A549 (cell line): ENCODE data around the gene PRKAR2B. TPM values are rescaled to one million over a fixed set of nuclear protein-coding genes. Genes with fewer than 3 reads are reported as not detected.

ENCODE experiments used
- ATAC-seq, 2 experiments: fragments of 200-7000 bp in 1 of 2; fragments of >200 bp in 1 of 2; cut with Nextera tagmentation in 1 of 2; cut with Tn5 transposase in 1 of 2; 3 replicates each; pipeline versions ENCODE4 v1.8.0 to v1.9.1; 2018 to 2020; ENCODE audit warnings: mild to moderate bottlenecking in 1 of 2, moderate library complexity in 1 of 2
- CTCF ChIA-PET: fragments of 300-600 bp; sonication (Branson Sonifier 250); formaldehyde crosslinking; extraction: SDS; loops from one replicate; lab custom pipeline; 2021; ENCODE audit warnings: antibody characterized with exemption, inconsistent platforms; lab: Yijun Ruan, JAX
- POLR2A ChIA-PET: fragments of 350-600 bp; formaldehyde crosslinking; extraction: SDS; loops from one replicate; lab custom pipeline; 2021; ENCODE audit warnings: antibody characterized with exemption, inconsistent platforms; lab: Yijun Ruan, JAX
- DNase-seq, 2 experiments: peaks; one replicate each; pipeline versions ENCODE4 v3.0.0 to v3.0.0-alpha.2; 2011 to 2016; ENCODE audit warnings: low read depth in 1 of 2, low spot score in 1 of 2
- FAIRE-seq: peaks from 2 replicates; lab custom pipeline; 2011; peaks lifted over from hg19 to GRCh38; lab: Jason Lieb, UNC
- H3K27ac ChIP-seq, 2 experiments: fragments of >200 bp; sonication (Bioruptor Twin); formaldehyde crosslinking; 3 replicates each; pipeline ENCODE4 v1.5.1; 2016 to 2017
- H3K4me1 ChIP-seq: fragments of >200 bp; sonication (Bioruptor Twin); formaldehyde crosslinking; 3 replicates; pipeline ENCODE4 v1.6.1; 2016
- H3K4me2 ChIP-seq: fragments of >200 bp; sonication (Bioruptor Twin); formaldehyde crosslinking; 3 replicates; pipeline ENCODE4 v1.6.1; 2016
- H3K4me3 ChIP-seq: fragments of >200 bp; sonication (Bioruptor Twin); formaldehyde crosslinking; 3 replicates; pipeline ENCODE4 v1.5.1; 2016
- H3K9me3 ChIP-seq: fragments of >200 bp; sonication (Bioruptor Twin); formaldehyde crosslinking; 3 replicates; pipeline ENCODE4 v1.6.1; 2016
- BHLHE40 ChIP-seq: IDR thresholded peaks from 2 replicates; pipeline ENCODE4 v1.6.1; 2012; ENCODE audit warnings: low read depth, low read length, inconsistent platforms
- CBX2 ChIP-seq: fragments of 200-600 bp; sonication (generic); IDR thresholded peaks from 2 replicates; pipeline ENCODE4 v1.6.1; 2016; ENCODE audit warnings: low read depth, mild to moderate bottlenecking, borderline replicate concordance
- CEBPB ChIP-seq, 2 experiments: fragments of >200 bp in 1 of 2; sonication (Bioruptor Twin) in 1 of 2; formaldehyde crosslinking in 1 of 2; IDR thresholded peaks; 2 replicates each; pipeline ENCODE4 v1.6.1; 2012 to 2016
- EHF ChIP-seq: fragments of 250-450 bp; sonication (Bioruptor Pico); IDR thresholded peaks from 2 replicates; pipeline ENCODE4 v1.5.0; 2020; ENCODE audit warnings: mild to moderate bottlenecking
- FOSL2 ChIP-seq, 2 experiments: fragments of 450-650 bp in 1 of 2; fragments of >200 bp in 1 of 2; sonication (Bioruptor Twin) in 1 of 2; formaldehyde crosslinking; IDR thresholded peaks; 2 replicates each; pipeline versions ENCODE4 v1.5.0 to v1.6.1; 2016 to 2020; ENCODE audit warnings: mild to moderate bottlenecking in 1 of 2, moderate library complexity in 1 of 2
- FOXS1 ChIP-seq: fragments of 250-450 bp; sonication (Bioruptor Pico); IDR thresholded peaks from 2 replicates; pipeline ENCODE4 v1.5.0; 2020; ENCODE audit warnings: mild to moderate bottlenecking, moderate library complexity
- HDAC2 ChIP-seq: fragments of 200-600 bp; sonication (generic); IDR thresholded peaks from 2 replicates; pipeline ENCODE4 v1.6.1; 2016
- HEYL ChIP-seq: fragments of 250-450 bp; sonication (Bioruptor Pico); IDR thresholded peaks from 2 replicates; pipeline ENCODE4 v1.8.0; 2021; ENCODE audit warnings: mild to moderate bottlenecking, moderate library complexity
- HOXA7 ChIP-seq: fragments of 250-450 bp; sonication (Bioruptor Pico); IDR thresholded peaks from 2 replicates; pipeline ENCODE4 v1.5.0; 2020; ENCODE audit warnings: mild to moderate bottlenecking, moderate library complexity
- HOXB13 ChIP-seq: fragments of 250-450 bp; sonication (Bioruptor Pico); IDR thresholded peaks from 2 replicates; pipeline ENCODE4 v1.5.0; 2020; ENCODE audit warnings: low read depth, mild to moderate bottlenecking, moderate library complexity
- HOXB5 ChIP-seq: fragments of 250-450 bp; sonication (Bioruptor Pico); IDR thresholded peaks from 2 replicates; pipeline ENCODE4 v1.5.0; 2020; ENCODE audit warnings: mild to moderate bottlenecking, moderate library complexity
- JUNB ChIP-seq: fragments of >200 bp; sonication (Bioruptor Twin); formaldehyde crosslinking; IDR thresholded peaks from 2 replicates; pipeline ENCODE4 v1.6.1; 2016
- KDM1A ChIP-seq: fragments of 200-600 bp; sonication (generic); IDR thresholded peaks from 2 replicates; pipeline ENCODE4 v1.6.1; 2016; ENCODE audit warnings: low read depth, mild to moderate bottlenecking
- KDM5A ChIP-seq: fragments of 200-600 bp; sonication (generic); IDR thresholded peaks from 2 replicates; pipeline ENCODE4 v1.6.1; 2016; ENCODE audit warnings: antibody characterized with exemption, mild to moderate bottlenecking
- MAZ ChIP-seq: fragments of 150-350 bp; IDR thresholded peaks from 2 replicates; pipeline ENCODE4 v1.6.1; 2014; ENCODE audit warnings: antibody characterized with exemption, low read depth, low read length, borderline replicate concordance
- MYC ChIP-seq: IDR thresholded peaks from 2 replicates; pipeline ENCODE4 v1.6.1; 2012; ENCODE audit warnings: mild to moderate bottlenecking, inconsistent platforms, low read length, improper control_type of control experiment, borderline replicate concordance
- NR3C1 ChIP-seq: fragments of >200 bp; sonication (Bioruptor Twin); formaldehyde crosslinking; IDR thresholded peaks from 3 replicates; pipeline ENCODE4 v1.6.1; 2017
- PHF8 ChIP-seq: fragments of 200-600 bp; sonication (generic); IDR thresholded peaks from 2 replicates; pipeline ENCODE4 v1.6.1; 2016; ENCODE audit warnings: low read depth, mild to moderate bottlenecking, antibody characterized with exemption, moderate library complexity, borderline replicate concordance
- POLR2A ChIP-seq: IDR thresholded peaks from 2 replicates; pipeline ENCODE4 v1.6.1; 2012; ENCODE audit warnings: mild to moderate bottlenecking, low read length
- POLR2AphosphoS2 ChIP-seq: conservative IDR thresholded peaks from 2 replicates; pipeline ENCODE4 v1.6.1; 2012; ENCODE audit warnings: low read length, improper control_type of control experiment, inconsistent platforms
- RAD21 ChIP-seq, 2 experiments: fragments of >200 bp in 1 of 2; sonication (Bioruptor Twin) in 1 of 2; formaldehyde crosslinking in 1 of 2; IDR thresholded peaks in 1 of 2; conservative IDR thresholded peaks in 1 of 2; 2 replicates in 1 of 2; 3 replicates in 1 of 2; pipeline ENCODE4 v1.6.1; 2012 to 2018; ENCODE audit warnings: inconsistent platforms in 1 of 2
- SMC3 ChIP-seq: fragments of >200 bp; sonication (Bioruptor Twin); formaldehyde crosslinking; IDR thresholded peaks from 3 replicates; pipeline ENCODE4 v1.6.1; 2018; ENCODE audit warnings: inconsistent platforms
- ZFP36 ChIP-seq: fragments of 450-650 bp; IDR thresholded peaks from 2 replicates; pipeline ENCODE4 v1.6.1; 2014; ENCODE audit warnings: borderline replicate concordance; ENCODE audit not compliant: partially characterized antibody
- ZSCAN20 ChIP-seq: fragments of 250-450 bp; sonication (Bioruptor Pico); IDR thresholded peaks from 2 replicates; pipeline ENCODE4 v1.8.0; 2022; ENCODE audit warnings: mild to moderate bottlenecking, moderate library complexity
- WGBS: methylation state at CpG from one replicate; pipeline ENCODE4 v1.1.6; 2017; ENCODE audit errors: missing lambda C conversion rate; 5-methylcytosine and 5-hydroxymethylcytosine counted together
- polyA plus RNA-seq, 4 experiments: library from polyadenylated mRNA; depleted of rRNA in 3 of 4; stranded (reverse); fragments of >200 nt; fragmentation: RNase III in 1 of 4; extraction: RNeasy Plus Mini Kit Qiagen cat#74134 plus additional on column Dnase treatment in 1 of 4; gene quantifications; 2 replicates in 3 of 4; 3 replicates in 1 of 4; pipeline ENCODE4 v1.2.3, GENCODE V29; 2011 to 2017
- TF ChIP-seq, protein P1 (sequence below): fragments of >200 bp; sonication (Bioruptor Twin); formaldehyde crosslinking; IDR thresholded peaks from 3 replicates; pipeline ENCODE4 v1.5.1; 2016
- TF ChIP-seq, protein P2 (sequence below): fragments of >200 bp; sonication (Bioruptor Twin); formaldehyde crosslinking; IDR thresholded peaks from 3 replicates; pipeline ENCODE4 v1.6.1; 2016
- TF ChIP-seq, protein P3 (sequence below): IDR thresholded peaks from 2 replicates; pipeline ENCODE4 v1.6.1; 2012
- TF ChIP-seq, protein P4 (sequence below): fragments of 250-450 bp; sonication (Bioruptor Pico); IDR thresholded peaks from 2 replicates; pipeline ENCODE4 v1.5.0; 2020; ENCODE audit warnings: low read depth, mild to moderate bottlenecking, moderate library complexity

PRKAR2B gene
- polyA plus RNA-seq, 2 of the 4 experiments (the other 2 are of a cell fraction), result 3.6 to 4.4 TPM

DNA sequence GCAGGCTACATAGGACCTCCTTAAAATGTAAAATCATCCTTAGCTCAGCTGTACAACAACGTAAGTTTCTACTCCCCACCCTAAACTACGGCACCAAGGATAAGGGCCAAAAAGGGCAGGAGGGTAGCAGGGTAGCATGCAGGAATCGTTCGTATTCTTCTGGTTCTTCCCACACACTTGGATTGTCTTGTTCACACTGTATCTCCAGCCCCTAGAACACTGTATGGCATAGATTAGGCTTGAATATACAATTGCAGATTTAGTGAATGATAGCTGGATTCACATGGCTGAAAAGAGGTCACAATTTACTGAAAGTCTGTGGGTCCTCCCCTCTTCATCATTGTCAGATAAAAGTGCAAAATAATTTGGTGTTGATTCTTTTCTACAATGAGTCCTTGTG is 28.2 kb upstream of the PRKAR2B start:
- Histone ChIP-seq H3K4me2 (no peak overlapping the region), H3K4me1 (no peaks in the 10 kb centered on the region), H3K4me3 (no peak overlapping the region), H3K9me3 (no peaks in the 10 kb centered on the region), H3K27ac (no peak overlapping the region)
- ChIA-PET POLR2A (no interaction called here), CTCF (interaction anchor here (1.3 kb wide), 1 partner anchor 13 kb away, joined by 3 read pairs; no protein-coding TSS in a partner anchor)
- FAIRE-seq (no peak), DNase-seq (no peak), ATAC-seq (no peak)
- WGBS, result 49% methylated on average over 4 of the region's 4 CpGs
- TF ChIP-seq HEYL (CRISPR knock-in tag) (no peak), NR3C1 (no peak), CBX2 (no peak), ZSCAN20 (CRISPR knock-in tag) (no peak), POLR2AphosphoS2 (no peak), HOXA7 (CRISPR knock-in tag) (no peak), JUNB (no peak), POLR2A (no peak), MAZ (no peak), KDM5A (no peak), CEBPB (IDR thresholded peaks at IDR 0.05) (no peak), EHF (CRISPR knock-in tag) (no peak), SMC3 (no peak), PHF8 (no peak)
- TF ChIP-seq, protein P1, sequence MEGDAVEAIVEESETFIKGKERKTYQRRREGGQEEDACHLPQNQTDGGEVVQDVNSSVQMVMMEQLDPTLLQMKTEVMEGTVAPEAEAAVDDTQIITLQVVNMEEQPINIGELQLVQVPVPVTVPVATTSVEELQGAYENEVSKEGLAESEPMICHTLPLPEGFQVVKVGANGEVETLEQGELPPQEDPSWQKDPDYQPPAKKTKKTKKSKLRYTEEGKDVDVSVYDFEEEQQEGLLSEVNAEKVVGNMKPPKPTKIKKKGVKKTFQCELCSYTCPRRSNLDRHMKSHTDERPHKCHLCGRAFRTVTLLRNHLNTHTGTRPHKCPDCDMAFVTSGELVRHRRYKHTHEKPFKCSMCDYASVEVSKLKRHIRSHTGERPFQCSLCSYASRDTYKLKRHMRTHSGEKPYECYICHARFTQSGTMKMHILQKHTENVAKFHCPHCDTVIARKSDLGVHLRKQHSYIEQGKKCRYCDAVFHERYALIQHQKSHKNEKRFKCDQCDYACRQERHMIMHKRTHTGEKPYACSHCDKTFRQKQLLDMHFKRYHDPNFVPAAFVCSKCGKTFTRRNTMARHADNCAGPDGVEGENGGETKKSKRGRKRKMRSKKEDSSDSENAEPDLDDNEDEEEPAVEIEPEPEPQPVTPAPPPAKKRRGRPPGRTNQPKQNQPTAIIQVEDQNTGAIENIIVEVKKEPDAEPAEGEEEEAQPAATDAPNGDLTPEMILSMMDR, result no peak
- TF ChIP-seq, protein P2, sequence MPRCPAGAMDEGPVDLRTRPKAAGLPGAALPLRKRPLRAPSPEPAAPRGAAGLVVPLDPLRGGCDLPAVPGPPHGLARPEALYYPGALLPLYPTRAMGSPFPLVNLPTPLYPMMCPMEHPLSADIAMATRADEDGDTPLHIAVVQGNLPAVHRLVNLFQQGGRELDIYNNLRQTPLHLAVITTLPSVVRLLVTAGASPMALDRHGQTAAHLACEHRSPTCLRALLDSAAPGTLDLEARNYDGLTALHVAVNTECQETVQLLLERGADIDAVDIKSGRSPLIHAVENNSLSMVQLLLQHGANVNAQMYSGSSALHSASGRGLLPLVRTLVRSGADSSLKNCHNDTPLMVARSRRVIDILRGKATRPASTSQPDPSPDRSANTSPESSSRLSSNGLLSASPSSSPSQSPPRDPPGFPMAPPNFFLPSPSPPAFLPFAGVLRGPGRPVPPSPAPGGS, result no peak
- TF ChIP-seq, protein P3, sequence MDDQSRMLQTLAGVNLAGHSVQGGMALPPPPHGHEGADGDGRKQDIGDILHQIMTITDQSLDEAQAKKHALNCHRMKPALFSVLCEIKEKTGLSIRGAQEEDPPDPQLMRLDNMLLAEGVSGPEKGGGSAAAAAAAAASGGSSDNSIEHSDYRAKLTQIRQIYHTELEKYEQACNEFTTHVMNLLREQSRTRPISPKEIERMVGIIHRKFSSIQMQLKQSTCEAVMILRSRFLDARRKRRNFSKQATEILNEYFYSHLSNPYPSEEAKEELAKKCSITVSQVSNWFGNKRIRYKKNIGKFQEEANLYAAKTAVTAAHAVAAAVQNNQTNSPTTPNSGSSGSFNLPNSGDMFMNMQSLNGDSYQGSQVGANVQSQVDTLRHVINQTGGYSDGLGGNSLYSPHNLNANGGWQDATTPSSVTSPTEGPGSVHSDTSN, result no peak

DNA sequence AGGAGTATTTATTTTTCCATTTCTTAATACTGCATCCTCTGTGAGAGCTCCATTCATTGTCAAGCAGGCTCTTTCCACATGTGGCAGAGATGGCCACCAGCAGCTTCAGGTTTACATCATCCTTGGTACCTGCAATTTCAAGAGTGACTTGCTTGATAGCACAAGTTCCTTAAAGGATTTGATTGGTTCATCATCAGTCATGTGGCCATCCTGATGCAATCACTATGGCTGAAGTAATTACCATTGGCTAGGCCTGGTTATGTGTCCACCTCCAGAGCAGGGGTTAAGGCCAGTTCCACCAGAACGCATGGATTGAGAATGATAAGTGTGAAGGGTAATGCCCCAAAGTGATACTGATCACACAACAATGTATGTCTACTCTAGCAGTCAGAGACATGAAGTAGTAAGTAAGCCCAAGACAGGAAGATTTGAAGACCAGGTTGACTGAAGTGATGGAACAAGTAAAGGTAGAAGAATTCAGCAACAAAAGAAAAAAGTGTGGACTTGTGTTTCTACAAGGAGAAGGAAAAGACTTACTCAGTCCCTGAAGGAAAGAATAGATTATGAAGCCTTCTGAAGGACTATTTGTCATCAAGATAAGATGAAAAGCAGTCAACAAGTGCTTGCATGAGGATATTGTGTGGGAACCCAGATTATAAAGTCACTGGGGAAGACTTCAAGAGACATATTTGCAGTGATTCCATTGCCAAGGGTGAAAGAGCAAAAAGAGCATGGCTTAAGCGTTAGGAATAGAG is 26.4 kb upstream of the PRKAR2B start:
- H3K4me1 ChIP-seq, result no peaks in the 10 kb centered on the region
- ChIA-PET POLR2A (no interaction called here), CTCF (interaction anchor here (1.1 kb wide), 1 partner anchor 13 kb away, joined by 3 read pairs; no protein-coding TSS in a partner anchor)
- no peak for FAIRE-seq
- H3K4me2 ChIP-seq, result no peak overlapping the region
- H3K4me3 ChIP-seq, result no peak overlapping the region
- no peak overlapping the region for H3K27ac ChIP-seq
- WGBS, result 79% methylated on average over 2 of the region's 2 CpGs
- TF ChIP-seq HOXA7 (CRISPR knock-in tag) (no peak), FOSL2 (IDR thresholded peaks at IDR 0.05) (no peak), FOSL2 (CRISPR knock-in tag; IDR thresholded peaks at IDR 0.05) (no peak), HEYL (CRISPR knock-in tag) (no peak), HOXB5 (CRISPR knock-in tag) (no peak), ZFP36 (no peak), FOXS1 (CRISPR knock-in tag) (no peak), MYC (no peak), HDAC2 (no peak), RAD21 (conservative IDR thresholded peaks at IDR 0.05 in 1 of 2, IDR thresholded peaks at IDR 0.05 in 1 of 2) (no peak), HOXB13 (no peak), KDM1A (no peak), BHLHE40 (no peak)
- TF ChIP-seq, protein P4, sequence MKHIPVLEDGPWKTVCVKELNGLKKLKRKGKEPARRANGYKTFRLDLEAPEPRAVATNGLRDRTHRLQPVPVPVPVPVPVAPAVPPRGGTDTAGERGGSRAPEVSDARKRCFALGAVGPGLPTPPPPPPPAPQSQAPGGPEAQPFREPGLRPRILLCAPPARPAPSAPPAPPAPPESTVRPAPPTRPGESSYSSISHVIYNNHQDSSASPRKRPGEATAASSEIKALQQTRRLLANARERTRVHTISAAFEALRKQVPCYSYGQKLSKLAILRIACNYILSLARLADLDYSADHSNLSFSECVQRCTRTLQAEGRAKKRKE (CRISPR knock-in tag), result no peak
- TF ChIP-seq, protein P2, result no peak
- TF ChIP-seq, protein P3, result no peak
- DNase-seq, result no peak
- H3K9me3 ChIP-seq, result no peaks in the 10 kb centered on the region
- no peak for ATAC-seq
